C4-2B (cell line): ENCODE results near the gene NUBPL.

Experiments used
- CTCF ChIP-seq: fragments of 450-650 bp; conservative IDR thresholded peaks from 2 replicates; pipeline ENCODE4 v1.5.1; 2017; ENCODE audit warnings: mild to moderate bottlenecking
- ZFX ChIP-seq: fragments of 450-650 bp; IDR thresholded peaks from 2 replicates; pipeline ENCODE4 v1.6.1; 2017

- TF ChIP-seq CTCF (no peak), ZFX (no peak)
Observed at GRCh38 chr14:31716208-31716607, 155.0 kb downstream of the NUBPL start.
